Activated T-cell treated with anti-CD3 and anti-CD28 coated beads for 48 hours (primary cell): ENCODE measurements around the gene HIVEP2.

Experiments
- DNase-seq: peaks from one replicate; pipeline ENCODE4 v3.0.0-alpha.2; 2020; ENCODE audit warnings: low read depth

Gene HIVEP2

GRCh38 chr6:142773324-142773723, 171.7 kb downstream of the HIVEP2 start:
- DNase-seq = no peak

- no peak for DNase-seq
Measured at GRCh38 chr6:142771162-142771561, 173.8 kb downstream of the HIVEP2 start.

DNA sequence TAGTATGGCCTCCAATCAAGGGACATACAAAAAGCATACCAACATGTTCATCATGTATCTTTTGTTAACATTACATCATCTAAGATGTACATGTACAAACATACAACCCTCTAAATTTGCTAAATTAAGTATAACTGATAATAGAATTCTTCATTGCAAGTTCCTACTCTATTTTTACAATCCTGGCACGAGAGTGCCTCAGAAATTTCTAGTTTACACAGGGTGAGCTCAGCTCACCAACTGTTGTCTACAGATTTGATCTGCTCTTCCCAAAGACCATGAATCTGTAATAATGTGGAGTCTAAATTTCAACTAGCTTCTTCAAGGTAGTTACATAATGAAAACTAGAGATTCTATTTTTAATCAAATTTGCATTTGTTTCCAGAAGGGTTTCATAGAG, 179.7 kb downstream of the HIVEP2 start:
- DNase-seq = no peak

DNA sequence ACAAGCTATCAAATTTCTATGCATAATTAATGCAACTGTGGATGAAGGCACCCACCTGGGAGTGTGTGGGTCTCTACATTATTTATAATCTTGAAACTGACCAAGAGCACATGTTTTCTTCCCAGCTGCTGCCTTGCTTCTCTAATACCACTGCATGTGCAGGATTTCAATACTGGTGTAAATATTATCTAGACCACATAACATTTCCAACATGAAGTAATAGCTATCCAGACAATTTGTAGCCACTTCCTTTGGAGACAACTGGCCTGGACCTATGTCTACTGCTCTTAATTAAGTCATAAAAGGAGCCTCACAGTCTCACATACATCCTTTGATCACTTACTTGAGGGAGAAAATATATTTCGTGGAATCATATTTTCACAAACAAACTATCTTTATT, 180.7 kb downstream of the HIVEP2 start:
- no peak for DNase-seq

DNA sequence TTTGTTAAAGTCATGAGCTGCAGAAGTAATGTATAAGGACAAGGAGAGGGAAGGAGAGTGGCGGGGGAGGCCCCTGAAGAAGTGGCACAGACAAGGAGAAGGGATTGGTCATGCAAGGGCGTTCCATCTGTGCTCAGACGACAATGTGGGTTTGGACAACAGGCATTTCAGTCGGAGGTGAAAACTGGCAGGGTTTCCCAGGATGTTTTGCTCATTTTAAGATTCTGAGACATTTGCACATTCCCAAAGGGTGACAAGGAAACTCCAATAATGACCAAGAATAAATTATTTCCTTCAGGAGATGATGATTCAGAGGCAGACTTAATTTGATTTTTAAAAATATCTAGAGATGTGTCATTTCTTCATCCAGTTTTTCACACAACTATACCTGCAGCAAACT, 181.8 kb downstream of the HIVEP2 start:
- DNase-seq = no peak

DNA sequence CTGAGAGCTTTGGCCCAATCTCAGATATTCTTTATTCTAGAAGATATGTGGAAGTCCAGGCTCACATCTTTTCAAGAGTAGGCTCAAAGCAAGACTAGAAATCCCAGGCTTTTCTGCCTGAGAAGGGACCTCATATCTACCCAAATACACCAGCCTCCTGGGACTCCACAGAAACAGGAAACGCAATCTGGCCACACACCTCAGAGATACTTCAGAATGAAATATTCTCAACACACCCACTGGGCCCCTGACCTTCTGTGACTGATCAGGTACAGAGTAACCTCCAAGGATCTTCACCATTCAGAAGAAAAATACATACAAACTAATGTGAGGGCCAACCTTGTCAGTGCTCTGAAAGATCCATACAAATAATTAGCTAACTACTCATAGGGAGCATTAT, 183.2 kb downstream of the HIVEP2 start:
- DNase-seq = no peak

DNA sequence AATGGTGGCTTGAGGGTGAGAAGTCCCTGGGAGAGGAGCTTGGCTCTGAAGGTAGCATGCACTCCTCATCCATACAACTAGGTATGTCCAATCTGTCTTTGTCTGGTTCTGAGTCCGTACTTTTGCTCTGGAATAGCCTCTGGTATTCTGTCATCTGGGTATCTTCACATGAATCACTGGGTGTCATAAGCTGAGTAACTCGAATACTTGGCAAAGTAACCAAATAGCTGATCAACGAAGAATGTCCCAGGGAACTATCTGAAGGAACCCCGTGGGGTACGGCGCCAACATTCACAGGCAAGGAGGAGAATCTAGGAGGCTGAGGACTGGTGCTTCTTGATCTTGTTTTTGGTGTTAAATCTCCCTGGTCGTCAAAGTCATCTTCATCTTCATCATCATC, 184.8 kb downstream of the HIVEP2 start:
- no peak for DNase-seq

DNA sequence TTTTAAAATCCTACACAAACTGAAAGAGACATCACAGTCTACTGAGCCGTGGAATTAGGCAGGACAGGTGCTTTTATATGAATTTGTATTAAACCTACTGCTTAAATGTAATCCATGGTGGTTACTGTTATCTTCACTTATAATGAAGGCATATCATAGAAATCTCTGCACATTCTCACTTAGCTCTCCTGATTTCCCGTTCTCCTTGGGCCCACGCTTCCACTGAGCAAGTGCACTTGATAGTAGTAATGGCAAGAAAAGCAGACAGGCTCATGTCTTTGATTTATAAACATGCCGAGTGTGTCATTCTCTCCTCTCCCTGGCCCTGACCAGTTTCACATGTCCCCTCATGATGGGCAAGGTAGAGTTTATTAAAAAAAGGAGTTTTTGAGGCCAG, 186.3 kb downstream of the HIVEP2 start:
- DNase-seq = no peak

DNA sequence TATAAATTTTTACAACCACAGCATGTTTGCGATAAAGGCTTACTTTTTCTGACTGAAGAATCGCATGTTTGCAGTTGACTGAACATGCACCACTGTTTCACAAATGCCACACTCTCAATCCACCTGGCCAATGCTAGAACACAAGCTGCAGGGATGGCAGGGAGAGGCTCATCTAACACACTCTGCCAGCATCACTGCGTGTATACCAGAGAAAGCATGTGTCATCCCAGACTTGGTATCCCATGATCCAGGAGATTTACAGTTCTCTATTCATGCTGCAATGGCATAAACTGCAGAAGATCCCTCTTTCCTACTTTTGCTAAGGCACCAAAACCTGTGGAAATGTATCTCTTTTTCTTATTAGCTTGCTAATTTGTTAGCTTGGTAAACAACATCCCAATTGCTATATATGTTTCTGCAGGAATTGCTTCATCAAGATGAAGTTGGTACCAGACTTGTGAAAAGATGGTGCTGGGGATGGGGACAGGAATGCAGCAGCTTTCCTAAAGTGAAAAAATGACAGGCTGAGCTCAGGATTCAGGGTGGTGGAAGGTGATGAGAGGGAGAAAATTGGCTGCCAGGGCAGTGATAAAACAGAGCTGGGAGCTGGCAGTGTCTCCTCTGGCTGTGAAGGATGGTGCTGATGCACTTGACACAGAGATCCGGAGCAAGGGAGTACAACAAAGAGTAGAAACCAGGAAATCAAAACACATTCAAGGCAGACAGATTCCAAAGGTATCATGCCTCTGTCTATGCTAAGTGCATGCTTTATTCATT, 186.9 kb downstream of the HIVEP2 start:
- no peak for DNase-seq

DNA sequence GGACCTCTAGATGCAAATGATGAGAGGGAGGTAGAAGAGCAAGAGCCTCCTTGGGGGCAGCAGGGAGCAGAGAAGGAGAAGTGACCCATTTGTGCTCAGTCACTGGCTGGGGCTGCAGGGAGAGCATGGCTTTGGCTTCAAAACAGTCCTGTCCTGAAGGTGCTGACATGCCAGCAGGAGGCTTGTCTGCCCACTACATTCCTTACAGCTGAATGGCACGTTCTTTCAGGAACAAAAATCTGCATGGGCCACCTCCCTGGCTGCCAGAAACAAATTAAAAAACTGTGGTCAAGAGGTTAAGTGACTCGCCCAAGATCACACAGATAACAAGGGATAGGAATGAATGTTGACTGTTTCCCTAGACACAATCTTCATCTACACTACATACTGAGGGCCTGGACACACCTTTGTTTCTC, 188.8 kb downstream of the HIVEP2 start:
- DNase-seq = no peak

DNA sequence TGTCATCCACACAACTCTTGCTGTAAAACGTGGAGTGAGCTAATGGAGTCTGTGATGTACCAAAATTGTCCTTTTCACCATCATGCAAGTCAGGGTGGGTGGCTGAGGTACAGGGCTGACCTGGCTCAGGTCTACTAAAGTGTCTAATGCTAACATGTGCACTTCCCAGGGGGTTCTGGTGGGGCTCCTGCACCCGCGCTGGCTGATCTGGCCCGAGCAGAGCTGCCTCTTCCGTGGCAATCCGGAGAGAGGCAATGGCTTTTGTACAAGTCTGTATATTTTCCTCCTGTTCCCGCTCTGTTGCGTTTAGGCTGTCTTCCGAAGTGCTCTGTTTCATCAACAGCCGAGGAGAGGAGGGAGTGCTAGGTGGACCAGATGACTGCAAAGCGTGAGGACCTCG, 191.8 kb downstream of the HIVEP2 start:
- DNase-seq = no peak

DNA sequence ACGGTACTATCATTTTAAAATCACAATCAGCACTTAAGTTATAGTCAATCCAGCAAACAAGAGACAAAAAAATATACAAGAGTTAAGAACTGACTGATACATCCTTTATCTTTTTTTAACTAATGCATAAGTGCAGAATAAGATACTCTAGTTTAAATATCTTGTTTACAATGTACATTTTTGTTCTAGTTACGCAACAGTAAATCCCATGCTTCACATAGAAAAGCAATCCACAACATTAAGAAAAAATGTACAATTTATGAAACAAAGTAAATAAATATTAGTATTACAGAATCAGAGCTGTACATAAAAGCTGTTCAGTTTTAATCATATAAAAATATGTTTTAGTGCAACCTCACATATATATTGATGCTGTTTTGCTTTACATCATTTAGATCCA, 192.6 kb downstream of the HIVEP2 start:
- DNase-seq = no peak

DNA sequence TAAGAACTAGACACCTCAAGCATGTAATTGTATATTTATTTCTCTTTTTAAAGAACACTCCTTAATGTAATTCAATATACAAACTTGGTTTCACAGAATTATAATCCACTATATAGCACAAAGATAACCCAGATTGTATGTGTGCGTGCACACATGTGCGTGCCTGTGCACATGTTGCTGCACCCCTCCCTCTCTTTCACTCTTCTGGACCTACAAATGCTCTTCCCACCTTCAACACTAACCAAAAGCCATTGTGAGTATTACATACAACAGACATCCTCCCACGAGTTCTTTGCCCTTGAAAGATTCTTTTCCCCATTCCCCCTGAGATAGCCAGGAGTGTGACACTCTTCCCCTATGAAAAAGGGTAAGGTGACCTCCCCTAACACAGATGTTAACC, 193.5 kb downstream of the HIVEP2 start:
- no peak for DNase-seq

DNA sequence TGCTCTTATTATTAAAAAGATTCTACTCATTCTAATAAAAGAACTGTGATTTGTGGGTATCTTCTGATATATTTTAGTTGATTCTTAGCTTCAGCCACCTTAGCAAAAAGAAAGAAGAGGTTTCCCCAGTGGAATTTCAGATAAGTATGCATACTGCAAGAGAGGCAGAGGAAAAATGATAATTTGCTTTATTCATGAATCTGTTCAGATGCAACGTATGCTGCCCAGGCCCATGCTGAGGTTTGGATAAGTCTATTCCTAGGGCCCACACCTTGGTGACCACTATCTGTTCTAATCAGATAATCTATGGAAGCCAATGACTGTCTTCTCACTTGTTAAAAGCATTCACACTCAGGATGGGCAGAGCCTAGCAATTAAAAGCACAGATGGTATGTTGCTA, 194.0 kb downstream of the HIVEP2 start:
- DNase-seq = no peak

GRCh38 chr6:142749556-142749955, 195.4 kb downstream of the HIVEP2 start:
- no peak for DNase-seq

GRCh38 chr6:142746524-142746923, 198.5 kb downstream of the HIVEP2 start:
- no peak for DNase-seq

- no peak for DNase-seq
Measured at GRCh38 chr6:142744836-142745235, 200.1 kb downstream of the HIVEP2 start.

GRCh38 chr6:142740449-142740848, 204.5 kb downstream of the HIVEP2 start:
- no peak for DNase-seq

DNA sequence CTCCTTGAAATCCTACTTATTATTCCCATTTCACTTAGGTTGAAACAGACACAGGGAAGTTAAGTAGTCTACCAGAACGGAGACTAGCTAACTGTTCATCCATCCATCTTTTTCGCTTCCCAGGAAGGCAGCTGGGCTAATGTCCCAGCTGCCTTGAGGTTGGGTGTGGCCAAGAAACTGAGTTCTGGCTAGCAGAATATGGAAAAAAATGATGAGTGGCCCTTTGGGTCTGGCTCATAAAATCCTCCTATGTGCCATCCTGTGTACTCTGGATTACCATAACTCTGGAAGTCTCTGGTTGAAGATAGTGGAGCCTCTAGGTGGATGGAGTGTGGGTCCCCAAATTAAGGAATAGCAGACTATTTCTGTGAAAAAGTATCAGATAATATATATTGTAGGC, 206.2 kb downstream of the HIVEP2 start:
- DNase-seq = no peak

DNA sequence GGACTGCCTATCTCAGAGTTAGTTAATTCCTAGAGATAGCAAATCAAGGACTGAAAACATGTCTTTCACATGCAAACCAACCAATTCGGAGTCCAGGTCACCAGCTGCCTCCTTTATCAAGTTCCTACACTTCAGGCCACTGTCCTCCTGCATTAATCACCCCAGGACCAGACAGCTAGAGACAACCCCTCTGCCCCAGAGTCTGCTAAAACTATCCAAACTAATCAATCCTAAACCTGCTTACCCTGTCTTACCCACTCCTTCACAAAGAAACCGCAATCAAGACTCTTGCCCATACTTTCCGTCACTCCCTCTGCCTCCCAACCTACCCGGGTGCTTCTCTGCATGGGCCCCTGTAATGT, 207.0 kb downstream of the HIVEP2 start:
- no peak for DNase-seq

GRCh38 chr6:142737368-142738034, 207.5 kb downstream of the HIVEP2 start:
- no peak for DNase-seq

DNA sequence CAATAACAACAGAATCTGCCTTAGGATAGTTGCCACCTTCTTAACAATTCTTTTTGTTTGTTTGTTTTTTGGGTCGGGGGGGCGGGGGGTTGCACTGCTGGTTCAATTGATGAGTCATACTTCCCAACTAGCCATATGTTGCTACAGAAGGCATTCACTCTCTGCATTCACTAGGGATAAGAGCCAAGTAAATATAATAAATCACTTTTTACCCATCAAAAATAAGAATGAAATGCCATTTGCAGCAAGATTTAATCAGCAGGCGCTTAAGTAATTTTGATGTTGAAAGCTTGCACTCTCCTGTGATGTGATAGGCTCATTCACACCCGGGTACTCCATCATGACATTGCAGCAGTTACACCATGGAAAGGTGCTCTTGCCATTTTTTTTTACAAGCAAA, 209.8 kb downstream of the HIVEP2 start:
- no peak for DNase-seq

DNA sequence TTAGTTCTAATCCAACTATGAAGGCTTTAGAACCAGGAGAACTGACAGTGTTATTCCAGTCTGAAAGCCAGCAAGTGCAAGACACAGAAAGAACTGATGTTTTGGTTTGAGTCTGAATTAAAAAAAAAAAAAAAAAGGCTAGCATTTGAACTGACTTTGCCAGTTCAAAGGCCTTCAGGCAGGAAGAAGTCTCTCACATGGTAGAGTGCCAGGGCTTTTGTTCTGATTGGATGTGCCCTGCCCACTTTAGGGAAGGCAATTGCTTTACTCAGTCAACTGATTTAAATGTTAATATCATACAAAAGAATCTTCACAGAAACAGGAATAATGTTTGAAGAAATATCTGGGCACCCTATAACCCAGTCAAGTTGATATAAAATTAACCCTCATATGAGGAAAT, 212.2 kb downstream of the HIVEP2 start:
- no peak for DNase-seq

- DNase-seq = no peak
Measured at GRCh38 chr6:142731611-142732010, 213.4 kb downstream of the HIVEP2 start.
